Adrenal gland (tissue), 5 donors: ENCODE measurements around the gene TBXAS1.

Experiments
- POLR2A ChIP-seq, 2 donors: fragments of 450-650 bp; IDR thresholded peaks; one replicate each; pipeline ENCODE4 v1.6.1; 2017; ENCODE audit warnings: antibody characterized with exemption in 2 of 2, mild to moderate bottlenecking in 2 of 2, moderate library complexity in 1 of 2
- TF ChIP-seq, protein P1 (sequence below), 6 experiments: fragments of 450-650 bp in 4 of 6; fragments of 200-600 bp in 2 of 6; sonication (generic) in 1 of 6; IDR thresholded peaks; 1 replicate in 5 of 6; 2 replicates in 1 of 6; pipeline versions ENCODE4 v1.5.1 to v1.8.0; 2016 to 2021; ENCODE audit warnings: antibody characterized with exemption in 6 of 6, mild to moderate bottlenecking in 2 of 6, moderate library complexity in 1 of 6
- donor health status: DM: no; HTN: no; CAD: no.

DNA sequence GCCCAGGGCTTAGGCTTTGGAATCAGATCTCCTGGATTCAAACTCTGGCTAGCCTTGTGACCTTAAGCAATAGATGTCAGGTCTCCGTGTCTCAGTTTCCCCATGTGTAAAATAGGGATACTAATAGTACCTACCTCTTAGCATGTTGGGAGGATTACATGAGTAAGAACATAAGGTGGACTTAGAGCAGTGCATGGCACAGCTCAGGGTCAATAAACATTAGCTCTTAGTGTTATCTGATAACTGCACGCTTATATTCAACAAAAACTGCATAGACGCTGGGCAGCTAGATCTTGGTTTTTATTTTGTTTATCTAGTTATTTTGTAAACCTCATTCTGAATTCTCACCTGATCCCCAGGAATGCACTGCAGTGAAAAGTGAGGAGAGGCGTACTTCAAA lies 17.2 kb downstream of the TBXAS1 start:
- TF ChIP-seq POLR2A (IDR thresholded peaks at IDR 0.05): no peak
- TF ChIP-seq, protein P1, sequence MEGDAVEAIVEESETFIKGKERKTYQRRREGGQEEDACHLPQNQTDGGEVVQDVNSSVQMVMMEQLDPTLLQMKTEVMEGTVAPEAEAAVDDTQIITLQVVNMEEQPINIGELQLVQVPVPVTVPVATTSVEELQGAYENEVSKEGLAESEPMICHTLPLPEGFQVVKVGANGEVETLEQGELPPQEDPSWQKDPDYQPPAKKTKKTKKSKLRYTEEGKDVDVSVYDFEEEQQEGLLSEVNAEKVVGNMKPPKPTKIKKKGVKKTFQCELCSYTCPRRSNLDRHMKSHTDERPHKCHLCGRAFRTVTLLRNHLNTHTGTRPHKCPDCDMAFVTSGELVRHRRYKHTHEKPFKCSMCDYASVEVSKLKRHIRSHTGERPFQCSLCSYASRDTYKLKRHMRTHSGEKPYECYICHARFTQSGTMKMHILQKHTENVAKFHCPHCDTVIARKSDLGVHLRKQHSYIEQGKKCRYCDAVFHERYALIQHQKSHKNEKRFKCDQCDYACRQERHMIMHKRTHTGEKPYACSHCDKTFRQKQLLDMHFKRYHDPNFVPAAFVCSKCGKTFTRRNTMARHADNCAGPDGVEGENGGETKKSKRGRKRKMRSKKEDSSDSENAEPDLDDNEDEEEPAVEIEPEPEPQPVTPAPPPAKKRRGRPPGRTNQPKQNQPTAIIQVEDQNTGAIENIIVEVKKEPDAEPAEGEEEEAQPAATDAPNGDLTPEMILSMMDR (IDR thresholded peaks at IDR 0.05): no peak
